GM11168 (cell line): ENCODE data around the gene CD8A.

Source experiments
- in situ Hi-C: fragments of 300-500 bp; cut with MboI; formaldehyde crosslinking; loops from one replicate; pipeline ENCODE4 v1.12.0; 2022; ENCODE audit warnings: low sequenced_read_pairs; ENCODE audit not compliant: unreplicated experiment

Gene CD8A

GRCh38 chr2:86781363-86781762 is 9.3 kb downstream of the CD8A start:
- in situ Hi-C loops = no loop called here

- in situ Hi-C loops = no loop called here
These were observed 10.7 kb downstream of the CD8A start for GRCh38 chr2:86779971-86780370.

DNA sequence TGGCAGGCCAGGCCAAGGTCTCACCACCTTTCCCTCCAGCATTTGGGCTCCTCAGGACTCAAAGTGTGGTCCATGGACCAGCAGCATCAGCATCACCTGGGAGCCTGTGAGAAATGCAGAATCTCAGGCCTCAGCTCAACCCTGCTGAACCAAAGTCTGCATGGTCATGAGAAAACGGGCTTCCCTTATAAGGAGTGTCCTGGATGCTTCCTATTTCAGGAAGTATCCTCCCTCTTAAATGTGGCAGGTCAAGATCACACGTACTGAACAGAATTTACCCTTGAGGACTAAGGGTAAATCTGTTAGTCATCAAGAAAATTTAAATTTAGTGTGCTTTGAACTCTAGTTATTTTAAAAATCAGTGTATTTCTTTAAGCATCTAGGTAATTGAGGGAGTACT is 11.8 kb downstream of the CD8A start:
- in situ Hi-C loops = no loop called here

GRCh38 chr2:86776532-86776931 is 14.2 kb downstream of the CD8A start:
- in situ Hi-C loops = no loop called here

DNA sequence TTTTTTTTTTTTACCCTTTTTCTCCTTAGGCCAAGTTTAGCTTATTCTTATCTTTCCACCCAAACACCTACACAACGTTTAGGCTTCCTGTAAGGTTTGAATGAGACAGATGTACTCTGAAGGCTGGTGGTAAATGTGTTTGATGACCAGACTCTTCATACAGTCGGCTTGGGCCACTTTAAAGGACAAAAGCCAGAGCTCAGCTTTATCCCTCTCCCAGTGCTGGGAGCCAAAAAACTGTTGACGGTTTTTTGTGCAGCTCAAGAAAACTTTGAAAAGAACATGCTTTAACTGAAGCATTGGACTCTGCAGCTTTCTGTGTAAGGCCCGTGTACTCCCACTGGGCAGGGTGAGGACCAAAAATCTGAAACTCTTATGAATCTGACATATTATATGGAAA is 15.4 kb downstream of the CD8A start:
- in situ Hi-C loops = no loop called here

DNA sequence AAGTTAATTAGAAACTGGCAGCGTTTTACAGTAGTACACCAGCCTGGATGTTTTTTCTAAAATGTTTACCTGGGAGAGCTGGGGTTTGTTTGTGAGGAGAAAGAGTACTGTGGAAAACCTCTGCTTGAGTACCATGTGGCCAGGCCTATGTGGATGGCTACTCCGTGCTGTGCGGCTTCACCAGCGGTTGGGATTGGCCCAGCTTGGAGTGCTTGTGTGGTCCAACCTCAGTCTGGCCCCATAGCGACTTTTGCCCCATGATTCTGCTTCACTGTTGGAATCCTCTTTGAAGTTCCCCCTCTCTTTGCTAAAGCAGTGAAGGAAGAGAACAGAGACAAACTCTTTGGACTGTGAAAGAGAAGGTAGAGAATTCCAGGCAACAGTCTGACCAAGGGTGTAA is 15.9 kb downstream of the CD8A start:
- in situ Hi-C loops = no loop called here

GRCh38 chr2:86772611-86773010 is 18.1 kb downstream of the CD8A start:
- in situ Hi-C loops = no loop called here

DNA sequence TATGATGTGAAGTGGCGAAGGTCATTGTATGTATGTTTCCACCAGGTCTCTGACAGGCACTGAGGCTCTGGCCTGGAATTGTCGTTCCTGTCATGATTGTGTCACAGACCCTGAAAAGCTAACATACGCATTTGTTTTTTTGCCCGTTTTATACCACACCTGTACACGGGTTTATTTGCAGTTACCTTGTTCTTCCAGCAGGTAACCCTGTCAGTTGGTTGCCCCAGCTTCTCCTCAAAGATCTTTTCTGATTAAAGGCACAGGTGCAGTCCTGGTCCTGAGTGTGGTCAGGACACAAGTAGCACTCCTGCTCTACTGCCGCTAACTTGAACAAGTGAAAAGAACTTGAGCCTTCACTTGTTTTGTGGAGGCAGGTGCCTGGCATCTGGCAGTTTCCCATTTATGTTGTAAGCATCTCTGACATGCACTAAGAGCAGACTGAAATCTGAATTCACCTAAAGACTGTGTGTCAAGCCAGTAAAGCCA is 19.9 kb downstream of the CD8A start:
- in situ Hi-C loops = no loop called here

- in situ Hi-C loops = no loop called here
These were observed 20.9 kb downstream of the CD8A start for GRCh38 chr2:86769838-86770237.

DNA sequence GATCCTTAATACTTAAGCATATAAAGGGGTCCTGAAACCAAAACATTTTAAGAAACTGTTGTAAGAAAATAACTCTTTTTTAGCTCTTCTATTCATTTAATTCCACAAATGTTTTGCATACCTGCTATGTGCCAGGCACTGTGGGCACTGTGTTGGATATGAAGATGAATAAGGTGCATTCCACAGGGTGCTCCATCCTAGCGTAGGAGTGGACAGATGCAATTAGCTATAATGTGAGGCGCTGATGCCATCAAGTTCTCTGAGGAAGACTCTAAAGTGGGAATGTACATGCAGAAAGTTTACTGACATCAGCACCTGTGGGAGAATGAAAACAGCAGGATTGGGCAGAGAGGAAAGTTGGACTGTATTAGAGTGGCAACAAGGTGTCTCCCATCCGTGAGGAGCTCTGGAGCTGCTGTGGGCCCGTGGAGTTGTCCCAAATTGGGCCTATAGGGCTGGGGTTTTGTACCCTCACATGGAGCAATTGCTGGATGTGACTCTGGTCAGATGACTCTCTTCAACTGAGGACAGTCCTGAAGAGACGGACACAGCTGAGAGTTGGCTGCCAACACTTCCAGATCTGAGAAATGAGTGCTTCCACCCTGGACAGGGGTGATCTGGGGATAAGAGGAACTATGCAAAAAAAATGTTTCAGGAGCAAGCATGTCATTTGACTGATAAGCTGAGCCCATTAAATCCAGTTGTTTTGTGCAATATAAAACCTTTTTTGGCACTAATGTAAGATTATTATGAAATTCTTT is 22.3 kb downstream of the CD8A start:
- in situ Hi-C loops = no loop called here

- in situ Hi-C loops = no loop called here
These were observed 25.4 kb downstream of the CD8A start for GRCh38 chr2:86765310-86765695.

- in situ Hi-C loops = no loop called here
These were observed 25.9 kb downstream of the CD8A start for GRCh38 chr2:86764661-86765309.

- in situ Hi-C loops = no loop called here
These were observed 30.3 kb downstream of the CD8A start for GRCh38 chr2:86760371-86760770.

GRCh38 chr2:86758405-86758804 is 32.3 kb downstream of the CD8A start:
- in situ Hi-C loops = no loop called here

DNA sequence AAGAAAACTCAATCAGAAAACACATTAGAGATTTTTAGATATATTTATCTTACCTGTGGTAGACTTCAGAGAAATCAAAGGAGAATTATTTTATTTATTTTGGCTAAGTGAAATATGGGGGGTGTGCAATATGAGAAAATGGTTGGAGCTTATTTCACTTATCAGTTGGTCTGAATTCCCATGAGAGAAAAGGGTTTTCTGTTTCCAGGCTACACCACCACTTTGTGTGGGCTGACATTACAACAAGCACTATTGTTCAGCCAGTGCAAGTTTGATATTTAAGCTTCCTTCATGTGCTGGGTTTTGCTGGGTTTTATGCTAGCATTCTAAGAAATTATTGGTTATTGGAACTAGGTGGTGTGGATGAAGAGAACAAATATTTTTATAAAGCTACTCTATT is 37.1 kb downstream of the CD8A start:
- in situ Hi-C loops = no loop called here

- in situ Hi-C loops = no loop called here
These were observed 37.8 kb downstream of the CD8A start for GRCh38 chr2:86752934-86753333.

- in situ Hi-C loops = no loop called here
These were observed 38.9 kb downstream of the CD8A start for GRCh38 chr2:86751778-86752177.

DNA sequence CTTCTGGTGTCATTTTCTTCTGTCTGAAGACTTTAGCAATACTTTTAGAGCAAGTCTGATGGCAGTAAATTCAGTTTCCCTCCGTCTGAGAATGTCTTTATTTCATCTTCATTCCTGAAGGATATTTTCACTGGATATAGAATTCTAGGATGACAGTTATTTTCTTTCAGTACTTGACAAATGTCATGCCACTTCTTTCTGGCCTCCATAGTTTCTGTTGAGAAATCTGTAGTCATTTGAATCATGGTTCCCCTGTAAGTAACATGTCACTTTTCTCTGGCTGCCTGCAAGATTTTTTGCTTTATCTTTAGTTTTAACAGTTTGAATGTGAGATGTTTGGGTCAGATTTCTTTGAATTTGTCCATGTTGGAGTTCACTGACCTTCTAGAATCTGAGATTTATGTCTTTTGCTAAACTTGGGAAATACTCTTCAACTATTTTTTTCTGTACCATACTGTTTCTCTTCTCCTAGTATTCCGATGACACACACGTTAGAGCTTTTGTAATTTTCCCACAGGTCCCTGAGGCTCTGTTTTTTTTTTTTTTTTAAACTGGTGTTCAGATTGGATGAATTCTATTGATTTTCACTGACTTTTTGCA is 40.4 kb downstream of the CD8A start:
- in situ Hi-C loops = no loop called here

DNA sequence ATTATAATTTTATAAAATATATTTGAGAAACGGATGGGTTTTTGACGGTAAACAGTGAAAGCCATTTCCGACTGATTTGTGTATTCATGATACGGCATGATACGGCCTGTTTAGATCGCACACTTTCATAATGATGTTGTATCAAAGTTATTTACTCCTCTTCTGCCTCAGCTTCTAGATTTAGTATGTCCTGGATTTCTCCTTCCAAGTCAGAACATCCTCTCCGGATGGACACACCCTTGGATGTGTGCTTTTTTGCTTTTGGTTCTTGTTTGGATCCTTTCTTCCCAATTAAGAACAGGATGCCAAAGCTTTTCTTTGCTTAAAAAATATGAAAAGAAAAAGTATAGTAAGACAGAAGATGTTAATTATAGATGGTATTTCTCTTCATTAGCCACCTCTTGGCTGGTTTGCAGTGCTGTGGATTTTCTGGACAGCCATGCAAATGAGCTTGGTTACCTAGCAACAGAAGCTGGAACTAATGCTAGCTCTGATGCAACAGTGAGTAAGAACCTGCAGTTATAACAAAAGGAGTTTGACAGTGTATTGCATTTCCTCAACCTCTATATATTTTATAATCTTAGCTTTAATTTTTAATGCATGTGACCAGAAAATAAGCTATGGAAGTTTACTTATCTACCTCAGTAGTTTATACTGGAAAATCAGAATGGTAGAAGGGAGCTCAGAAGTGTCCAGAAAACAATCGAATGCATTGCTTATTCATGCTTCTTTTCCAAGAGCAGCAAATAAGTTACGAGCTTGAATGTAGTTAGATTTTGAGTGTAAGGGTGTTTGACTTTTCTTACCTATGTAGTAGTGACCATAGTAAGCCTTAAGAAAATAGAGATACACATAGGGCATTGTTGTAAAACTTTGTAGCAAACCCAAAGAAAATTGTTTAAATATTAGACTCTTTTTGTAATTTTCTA is 42.7 kb downstream of the CD8A start:
- in situ Hi-C loops = no loop called here

GRCh38 chr2:86746939-86747338 is 43.8 kb downstream of the CD8A start:
- in situ Hi-C loops = no loop called here
